DOHH2 (cell line): ENCODE measurements around the gene SERP2.

Experiments used
- H3F3A ChIP-seq: fragments of 200-600 bp; sonication (generic), shearing (Covaris generic); 2 replicates; pipeline ENCODE4 v1.6.0; 2016; ENCODE audit warnings: antibody characterized with exemption, mild to moderate bottlenecking; ENCODE audit not compliant: control insufficient read depth, insufficient read depth
- H3K27ac ChIP-seq: fragments of 200-600 bp; sonication (generic); 2 replicates; pipeline ENCODE4 v1.5.1; 2014; ENCODE audit warnings: low read depth, mild to moderate bottlenecking, low read length, moderate library complexity
- H3K27me3 ChIP-seq: fragments of 200-600 bp; sonication (generic); 2 replicates; pipeline ENCODE4 v1.6.1; 2014; ENCODE audit warnings: mild to moderate bottlenecking, low read length, mixed read lengths; ENCODE audit not compliant: control insufficient read depth
- H3K36me3 ChIP-seq: fragments of 200-600 bp; sonication (generic); 2 replicates; pipeline ENCODE4 v1.6.1; 2014; ENCODE audit warnings: mild to moderate bottlenecking, low read length, moderate library complexity, mixed read lengths; ENCODE audit not compliant: control insufficient read depth
- H3K4me1 ChIP-seq: fragments of 200-600 bp; sonication (generic); 2 replicates; pipeline ENCODE4 v1.6.1; 2014; ENCODE audit warnings: mild to moderate bottlenecking, low read length, mixed read lengths; ENCODE audit not compliant: control insufficient read depth
- H3K4me2 ChIP-seq: fragments of 200-600 bp; sonication (generic); 2 replicates; pipeline ENCODE4 v1.6.0; 2014; ENCODE audit warnings: mild to moderate bottlenecking, low read length, moderate library complexity
- H3K4me3 ChIP-seq: fragments of 200-600 bp; sonication (generic); 2 replicates; pipeline ENCODE4 v1.5.1; 2014; ENCODE audit warnings: mild to moderate bottlenecking, low read length, mixed read lengths
- H3K79me2 ChIP-seq: fragments of 200-600 bp; sonication (generic); 2 replicates; pipeline ENCODE4 v1.6.1; 2014; ENCODE audit warnings: mild to moderate bottlenecking, low read length, mixed read lengths; ENCODE audit not compliant: control insufficient read depth
- H3K9me2 ChIP-seq: fragments of 200-600 bp; sonication (generic); replicated peaks from 2 replicates; pipeline ENCODE4 v1.6.1; 2014; ENCODE audit warnings: mild to moderate bottlenecking, low read length, mixed read lengths; ENCODE audit not compliant: control insufficient read depth
- H3K9me3 ChIP-seq: fragments of 200-600 bp; sonication (generic); 2 replicates; pipeline ENCODE4 v1.6.1; 2014; ENCODE audit warnings: antibody characterized with exemption, low read length, mixed read lengths; ENCODE audit not compliant: control insufficient read depth, insufficient read depth
- H4K20me1 ChIP-seq: fragments of 200-600 bp; sonication (generic); 2 replicates; pipeline ENCODE4 v1.6.0; 2014; ENCODE audit warnings: low read depth, mild to moderate bottlenecking, antibody characterized with exemption, low read length, moderate library complexity; ENCODE audit not compliant: control insufficient read depth, insufficient read depth
- CTCF ChIP-seq: fragments of 200-600 bp; sonication (generic); IDR thresholded peaks from one replicate; pipeline ENCODE4 v1.5.1; 2014; ENCODE audit warnings: antibody characterized with exemption, mild to moderate bottlenecking, low read depth, low read length; ENCODE audit not compliant: poor library complexity, severe bottlenecking
- EZH2phosphoT487 ChIP-seq: fragments of 200-600 bp; sonication (generic); IDR thresholded peaks from 2 replicates; pipeline ENCODE4 v1.6.1; 2017; ENCODE audit warnings: borderline replicate concordance, mild to moderate bottlenecking, antibody characterized with exemption, low read length, moderate library complexity, mixed read lengths

Gene SERP2

DNA sequence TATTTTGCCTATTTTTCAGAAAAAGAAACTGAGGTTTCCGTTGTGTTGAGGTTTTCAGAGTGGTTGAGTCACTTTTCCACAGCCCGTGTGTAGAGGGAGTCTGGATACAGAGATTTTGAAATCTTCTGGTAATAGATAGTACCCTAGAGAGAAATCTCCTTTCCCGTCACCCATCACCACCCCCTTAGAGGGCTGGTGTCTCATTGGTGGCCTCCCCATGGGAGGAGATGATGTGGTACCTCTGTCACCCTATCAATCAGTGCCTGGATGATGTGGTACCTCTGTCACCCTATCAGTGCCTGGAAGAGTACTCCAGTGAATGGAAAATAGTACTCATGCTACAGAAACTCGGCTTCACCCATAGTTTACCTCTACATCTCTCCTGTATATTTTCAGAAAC is 42.2 kb upstream of the SERP2 start:
- Histone ChIP-seq H3F3A (no peaks in the 10 kb centered on the region), H3K27ac (no peak overlapping the region), H3K4me2 (no peak overlapping the region), H3K27me3 (no peaks in the 10 kb centered on the region), H4K20me1 (no peaks in the 10 kb centered on the region), H3K79me2 (no peaks in the 10 kb centered on the region), H3K36me3 (no peaks in the 10 kb centered on the region), H3K9me3 (no peaks in the 10 kb centered on the region), H3K4me1 (peaks cover 12% of the 10 kb centered on the region), H3K4me3 (no peak overlapping the region), H3K9me2 (no peaks in the 10 kb centered on the region)
- TF ChIP-seq CTCF, result no peak

- H4K20me1 ChIP-seq, result no peaks in the 10 kb centered on the region
- TF ChIP-seq CTCF, result no peak
- no peak for TF ChIP-seq EZH2phosphoT487
- H3K79me2 ChIP-seq, result no peaks in the 10 kb centered on the region
- no peaks in the 10 kb centered on the region for H3K9me3 ChIP-seq
- no peaks in the 10 kb centered on the region for H3K36me3 ChIP-seq
- H3K4me1 ChIP-seq, result peaks cover 12% of the 10 kb centered on the region
- no peaks in the 10 kb centered on the region for H3K9me2 ChIP-seq
- no peak overlapping the region for H3K27ac ChIP-seq
- no peak overlapping the region for H3K4me3 ChIP-seq
- no peak overlapping the region for H3K4me2 ChIP-seq
- H3K27me3 ChIP-seq, result no peaks in the 10 kb centered on the region
- H3F3A ChIP-seq, result no peaks in the 10 kb centered on the region
Observed at GRCh38 chr13:44331912-44332851, 41.4 kb upstream of the SERP2 start.

DNA sequence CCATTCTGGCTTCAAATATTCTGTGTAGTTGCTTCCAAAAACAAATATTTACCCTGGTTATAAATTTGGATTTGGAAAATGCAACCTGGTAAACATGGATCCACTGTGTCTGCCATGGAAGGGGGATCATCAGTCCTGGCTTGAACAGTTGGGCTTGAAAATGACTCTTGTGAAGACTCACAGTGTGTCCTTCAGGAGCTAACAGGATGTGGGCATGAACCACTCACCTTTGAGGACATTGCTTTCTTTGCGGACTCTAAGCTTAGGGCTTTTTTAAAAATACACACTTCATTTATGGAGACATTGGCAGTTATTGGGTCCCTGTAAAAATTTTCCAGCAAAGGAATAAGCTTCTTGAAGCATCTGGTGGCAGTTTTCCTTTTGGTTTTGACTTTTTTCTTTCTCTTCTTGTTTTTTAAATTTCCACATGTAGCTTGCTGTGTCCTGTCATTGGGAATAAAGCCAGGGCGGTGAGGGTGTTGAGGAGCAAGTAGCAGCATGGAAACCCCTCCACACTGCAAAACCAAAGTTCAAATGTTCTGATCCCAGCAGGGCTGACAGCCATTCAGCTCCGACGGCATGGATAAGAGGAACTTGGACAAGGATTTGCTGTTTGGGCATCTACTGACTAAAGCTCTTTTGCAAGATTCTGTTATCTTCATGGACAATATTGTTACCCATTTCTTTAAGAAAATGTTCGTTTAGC is 39.5 kb upstream of the SERP2 start:
- H3K4me3 ChIP-seq, result no peak overlapping the region

More for the DNA sequence above, 39.5 kb upstream of the SERP2 start:
- Histone ChIP-seq H3K27ac (no peak overlapping the region), H3K9me2 (no peaks in the 10 kb centered on the region), H3K4me1 (peaks cover 19% of the 10 kb centered on the region), H3K9me3 (no peaks in the 10 kb centered on the region), H3K36me3 (no peaks in the 10 kb centered on the region), H4K20me1 (no peaks in the 10 kb centered on the region), H3F3A (no peaks in the 10 kb centered on the region), H3K79me2 (no peaks in the 10 kb centered on the region), H3K27me3 (no peaks in the 10 kb centered on the region), H3K4me2 (no peak overlapping the region)
- TF ChIP-seq CTCF (no peak), EZH2phosphoT487 (no peak)
